SU-DHL-6 (cell line): ENCODE measurements around the gene PPM1H.

Experiments used
- CTCF ChIP-seq: fragments of 200-600 bp; sonication (generic); IDR thresholded peaks from one replicate; pipeline ENCODE4 v1.5.1; 2017; ENCODE audit warnings: antibody characterized with exemption, mild to moderate bottlenecking, low read length, moderate library complexity; ENCODE audit not compliant: insufficient read depth, poor library complexity, severe bottlenecking
- EZH2phosphoT487 ChIP-seq: fragments of 200-600 bp; sonication (generic), shearing (Covaris generic); conservative IDR thresholded peaks from 2 replicates; pipeline ENCODE4 v1.6.1; 2018; ENCODE audit warnings: mild to moderate bottlenecking, antibody characterized with exemption, low read length, moderate library complexity, mixed read lengths

- TF ChIP-seq CTCF: no peak
- TF ChIP-seq EZH2phosphoT487: no peak
Observed at GRCh38 chr12:62910549-62911169, 24.3 kb downstream of the PPM1H start.
